Measurements from ENCODE around the gene PRKN.

The PRKN gene

GRCh38 chr6:162728706-162729105, 1.1 kb upstream of the PRKN start:
- no peaks in the 10 kb centered on the region for H3K27me3 ChIP-seq (ENCODE audit: insufficient read depth, poor library complexity, severe bottlenecking)
- TF ChIP-seq REST (IDR thresholded peaks at IDR 0.05; ENCODE audit: insufficient replicate concordance, low read depth) (no peak), SPI1 (IDR thresholded peaks at IDR 0.05; ENCODE audit: borderline replicate concordance, low read depth) (no peak), GABPA (IDR thresholded peaks at IDR 0.05; ENCODE audit: low read depth) (no peak), POLR2AphosphoS5 (IDR thresholded peaks at IDR 0.05; ENCODE audit: low read depth) (no peak)
- no peak for DNase-seq (ENCODE audit: low read depth in 1 of 2, low spot score in 1 of 2)
- H3K27ac ChIP-seq (replicated peaks): no peak overlapping the region; the same call in 1 of the 2 replicates
- no peak overlapping the region for H3K4me3 ChIP-seq (replicated peaks; ENCODE audit: insufficient read depth, low read length)

- Histone ChIP-seq H3K4me3 (replicated peaks; ENCODE audit: insufficient read depth, low read length) (peak overlapping the region; percentile 92), H3K27me3 (ENCODE audit: insufficient read depth, poor library complexity, severe bottlenecking) (no peaks in the 10 kb centered on the region), H3K27ac (replicated peaks) (peak overlapping the region; percentile 78)
- no peak for DNase-seq (ENCODE audit: low read depth in 1 of 2, low spot score in 1 of 2)
- TF ChIP-seq REST (IDR thresholded peaks at IDR 0.05; ENCODE audit: insufficient replicate concordance, low read depth): no peak
- TF ChIP-seq SPI1 (IDR thresholded peaks at IDR 0.05; ENCODE audit: borderline replicate concordance, low read depth): no peak
- TF ChIP-seq CTCF (IDR thresholded peaks at IDR 0.05; ENCODE audit: insufficient read depth, low read length): no peak
- TF ChIP-seq GABPA (IDR thresholded peaks at IDR 0.05; ENCODE audit: low read depth): no peak
- no peak for TF ChIP-seq POLR2AphosphoS5 (IDR thresholded peaks at IDR 0.05; ENCODE audit: low read depth)
Measured at GRCh38 chr6:162728197-162728596, 631 bp upstream of the PRKN start.

- Histone ChIP-seq H3K27me3 (ENCODE audit: insufficient read depth, poor library complexity, severe bottlenecking) (no peaks in the 10 kb centered on the region), H3K27ac (replicated peaks) (peak overlapping the region; percentile 78), H3K4me3 (replicated peaks; ENCODE audit: insufficient read depth, low read length) (peak overlapping the region; percentile 92)
- DNase-seq (ENCODE audit: low read depth in 1 of 2, low spot score in 1 of 2): no peak
- no peak for TF ChIP-seq SPI1 (IDR thresholded peaks at IDR 0.05; ENCODE audit: borderline replicate concordance, low read depth)
- TF ChIP-seq POLR2AphosphoS5 (IDR thresholded peaks at IDR 0.05; ENCODE audit: low read depth): no peak
Measured at GRCh38 chr6:162726947-162727321, 632 bp downstream of the PRKN start.

- TF ChIP-seq CTCF (IDR thresholded peaks at IDR 0.05; ENCODE audit: insufficient read depth, low read length) (no peak), SPI1 (IDR thresholded peaks at IDR 0.05; ENCODE audit: borderline replicate concordance, low read depth) (no peak), REST (IDR thresholded peaks at IDR 0.05; ENCODE audit: insufficient replicate concordance, low read depth) (no peak), POLR2AphosphoS5 (IDR thresholded peaks at IDR 0.05; ENCODE audit: low read depth) (no peak), GABPA (IDR thresholded peaks at IDR 0.05; ENCODE audit: low read depth) (no peak)
Measured at GRCh38 chr6:162722633-162723032, 4.9 kb downstream of the PRKN start.

More at GRCh38 chr6:162722633-162723032, 4.9 kb downstream of the PRKN start:
- no peak for DNase-seq (ENCODE audit: low read depth in 1 of 2, low spot score in 1 of 2)
- H3K27me3 ChIP-seq (ENCODE audit: insufficient read depth, poor library complexity, severe bottlenecking): no peaks in the 10 kb centered on the region
- H3K27ac ChIP-seq (replicated peaks): no peak overlapping the region
- no peak overlapping the region for H3K4me3 ChIP-seq (replicated peaks; ENCODE audit: insufficient read depth, low read length)
